Ovary (tissue), 9 donors: Measurements from ENCODE around the gene FTO. TPM values are rescaled to one million over a fixed set of nuclear protein-coding genes. Genes with fewer than 3 reads are reported as not detected.

Experiments used
- DNase-seq, 5 donors: peaks; one replicate each; pipeline ENCODE4 v3.0.0-alpha.2; 2019 to 2020
- H3K27ac ChIP-seq, 2 donors: fragments of 200-600 bp; one replicate each; pipeline versions ENCODE4 v1.5.1 to v1.8.0; 2019 to 2022
- H3K27me3 ChIP-seq: fragments of 200-600 bp; one replicate; pipeline ENCODE4 v1.8.0; 2022
- H3K36me3 ChIP-seq: fragments of 200-600 bp; sonication (generic); one replicate; pipeline ENCODE4 v1.5.1; 2019
- H3K4me1 ChIP-seq: one replicate; pipeline ENCODE4 v1.8.1; 2013; ENCODE audit warnings: mild to moderate bottlenecking, moderate library complexity; ENCODE audit not compliant: insufficient read depth
- H3K4me3 ChIP-seq: fragments of 200-600 bp; sonication (generic); one replicate; pipeline ENCODE4 v1.5.1; 2017
- H3K9me3 ChIP-seq, 2 donors: fragments of 200-600 bp in 1 of 2; sonication (generic) in 1 of 2; one replicate each; pipeline versions ENCODE4 v1.5.1 to v1.8.1; 2013 to 2019; ENCODE audit warnings: mild to moderate bottlenecking in 1 of 2, moderate library complexity in 1 of 2
- EP300 ChIP-seq: sonication (generic); formaldehyde crosslinking; IDR thresholded peaks from one replicate; pipeline ENCODE4 v1.6.1; 2017; ENCODE audit warnings: antibody characterized with exemption
- POLR2A ChIP-seq: fragments of 450-650 bp; IDR thresholded peaks from one replicate; pipeline ENCODE4 v1.6.1; 2017; ENCODE audit warnings: antibody characterized with exemption, mild to moderate bottlenecking, moderate library complexity
- WGBS, 3 donors: extraction: QIAGEN DNeasy Blood & Tissue Kit in 1 of 3; methylation state at CpG; one replicate each; pipeline versions ENCODE4 v1.1.5 to v1.1.7; 2013 to 2017; 5-methylcytosine and 5-hydroxymethylcytosine counted together
- intact Hi-C, 4 donors: fragments of 100-400 bp; cut with DNase I; formaldehyde crosslinking; loops; one replicate each; pipeline versions ENCODE4 v1.11.0 to v1.15.1; 2022 to 2023
- polyA plus RNA-seq, 2 donors: library from polyadenylated mRNA; stranded (reverse); fragments of 200-250 nt in 1 of 2; fragments of 350-450 nt in 1 of 2; fragmentation: Illumina TruSeq in 1 of 2; extraction: RNeasy Lipid Tissue Mini Kit (QIAGEN cat#74804) in 1 of 2; gene quantifications; one replicate each; pipeline ENCODE4 v1.2.3, GENCODE V29; 2013 to 2014
- total RNA-seq, 7 donors: library from RNA; depleted of rRNA in 2 of 7; stranded (reverse); fragments of >200 nt in 2 of 7; fragmentation: NEBNext Ultra II Directional in 3 of 7; extraction: Animal tissue kit (Norgen Biotek cat#: 25700) in 3 of 7; gene quantifications; one replicate each; pipeline versions ENCODE4 v1.1.0 to v1.2.4, GENCODE V29; 2016 to 2023
- TF ChIP-seq, protein P1 (sequence below), 3 donors: fragments of 450-650 bp in 2 of 3; fragments of 200-600 bp in 1 of 3; IDR thresholded peaks; one replicate each; pipeline versions ENCODE4 v1.5.1 to v1.8.0; 2016 to 2022; ENCODE audit warnings: antibody characterized with exemption in 3 of 3, mild to moderate bottlenecking in 1 of 3
- donor health status: DM: no; HTN: no; CAD: no; lungs with moderate emphysema.
- donor health status: DM: no; HTN: no; CAD: no.
- donor health status: Bipolar disorder and iron deficiency.
- donor health status: DM: yes; HTN: yes; CAD: no.
- donor health status: DM: no; HTN: no; CAD: no.
- donor health status: DM: yes; HTN: yes; CAD: no.

Gene FTO
- total and polyA plus RNA-seq, 9 donors, result 43.6 to 128 (median 91.4) TPM

DNA sequence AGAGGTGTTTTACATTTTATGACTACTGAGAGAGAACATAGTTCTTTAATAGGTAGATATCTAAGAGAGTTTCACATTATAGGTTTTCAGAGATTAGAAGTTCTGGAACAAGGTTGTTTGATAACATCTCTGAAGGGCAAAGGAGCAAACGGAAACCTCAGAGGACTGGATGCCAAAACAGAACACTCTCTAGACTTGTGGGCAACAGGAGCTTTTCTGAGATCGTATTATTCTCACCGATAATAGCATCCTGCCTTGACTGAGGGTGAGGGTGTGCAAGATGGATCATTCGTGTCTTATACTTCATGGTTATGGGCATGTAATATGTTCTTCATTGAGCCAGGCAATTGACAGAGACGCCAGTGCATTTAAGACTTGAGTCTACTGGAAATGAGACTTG, 347.9 kb downstream of the FTO start:
- 88 to 91% (median 88%) methylated on average over 5 of the region's 5 CpGs for WGBS, 3 donors
- H3K27ac ChIP-seq, result no peak overlapping the region
- peaks cover 1% of the 10 kb centered on the region for H3K4me1 ChIP-seq
- peaks cover 0 to 4% of the 10 kb centered on the region in 2 donors for H3K9me3 ChIP-seq
- DNase-seq, result no peak
- no peaks in the 10 kb centered on the region for H3K27me3 ChIP-seq
- TF ChIP-seq EP300, result no peak
- TF ChIP-seq, protein P1, sequence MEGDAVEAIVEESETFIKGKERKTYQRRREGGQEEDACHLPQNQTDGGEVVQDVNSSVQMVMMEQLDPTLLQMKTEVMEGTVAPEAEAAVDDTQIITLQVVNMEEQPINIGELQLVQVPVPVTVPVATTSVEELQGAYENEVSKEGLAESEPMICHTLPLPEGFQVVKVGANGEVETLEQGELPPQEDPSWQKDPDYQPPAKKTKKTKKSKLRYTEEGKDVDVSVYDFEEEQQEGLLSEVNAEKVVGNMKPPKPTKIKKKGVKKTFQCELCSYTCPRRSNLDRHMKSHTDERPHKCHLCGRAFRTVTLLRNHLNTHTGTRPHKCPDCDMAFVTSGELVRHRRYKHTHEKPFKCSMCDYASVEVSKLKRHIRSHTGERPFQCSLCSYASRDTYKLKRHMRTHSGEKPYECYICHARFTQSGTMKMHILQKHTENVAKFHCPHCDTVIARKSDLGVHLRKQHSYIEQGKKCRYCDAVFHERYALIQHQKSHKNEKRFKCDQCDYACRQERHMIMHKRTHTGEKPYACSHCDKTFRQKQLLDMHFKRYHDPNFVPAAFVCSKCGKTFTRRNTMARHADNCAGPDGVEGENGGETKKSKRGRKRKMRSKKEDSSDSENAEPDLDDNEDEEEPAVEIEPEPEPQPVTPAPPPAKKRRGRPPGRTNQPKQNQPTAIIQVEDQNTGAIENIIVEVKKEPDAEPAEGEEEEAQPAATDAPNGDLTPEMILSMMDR (IDR thresholded peaks at IDR 0.05), result no peak
- no peak for TF ChIP-seq POLR2A
- H3K36me3 ChIP-seq, result no peaks in the 10 kb centered on the region
- H3K4me3 ChIP-seq, result no peak overlapping the region
- intact Hi-C loops, result no loop called here

- H3K36me3 ChIP-seq, result no peaks in the 10 kb centered on the region
- intact Hi-C loops, result no loop called here
These were observed 348.3 kb downstream of the FTO start for GRCh38 chr16:54052271-54052670.

DNA sequence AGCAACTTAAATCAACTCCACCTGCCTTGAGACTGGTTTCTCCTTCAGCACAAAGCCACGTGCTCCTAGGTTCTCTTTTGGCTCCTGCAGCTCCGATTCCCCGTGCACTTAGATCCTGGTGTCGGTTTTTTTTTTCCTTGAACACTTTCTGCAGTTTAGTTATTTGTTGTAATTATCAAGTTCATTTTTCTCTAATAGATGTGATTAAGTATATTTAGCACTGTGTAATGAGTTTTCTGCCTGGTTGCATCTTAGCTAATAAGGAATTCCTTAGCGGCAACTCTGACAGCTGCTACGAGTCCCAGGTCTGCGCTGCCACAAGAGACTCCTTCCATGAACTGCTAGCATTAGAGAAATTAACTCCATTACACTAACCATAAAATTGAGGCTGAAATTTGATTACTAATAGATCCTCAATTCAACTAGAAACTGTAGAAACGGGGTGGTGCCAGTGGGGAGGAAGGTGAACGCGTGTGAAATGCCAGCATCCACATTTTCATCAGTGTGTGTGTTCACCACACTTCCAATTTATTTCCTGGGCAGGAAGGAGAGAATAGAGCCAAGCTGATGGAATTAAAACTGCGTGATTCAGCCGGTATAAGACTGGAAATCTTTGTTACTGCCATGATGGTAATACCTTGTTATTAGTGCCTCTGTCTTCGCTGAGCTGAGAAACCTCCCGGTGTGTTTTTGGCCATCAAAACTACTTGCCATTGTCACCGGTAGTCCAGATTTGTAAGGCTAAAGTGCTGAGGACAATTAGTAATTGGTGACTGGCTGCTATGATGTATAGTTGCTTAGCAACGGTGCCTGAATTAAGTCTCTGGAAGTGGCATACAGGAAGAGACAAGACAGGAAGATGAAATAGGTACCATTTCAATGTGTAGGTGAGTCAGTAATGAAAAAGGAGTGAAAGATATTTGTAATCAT, 350.2 kb downstream of the FTO start:
- intact Hi-C loops, result no loop called here
- H3K27ac ChIP-seq, result no peak overlapping the region
- peaks cover 0 to 4% of the 10 kb centered on the region in 2 donors for H3K9me3 ChIP-seq
- no peaks in the 10 kb centered on the region for H3K36me3 ChIP-seq
- H3K4me1 ChIP-seq, result peaks cover 1% of the 10 kb centered on the region
- H3K4me3 ChIP-seq, result no peak overlapping the region
- no peak for DNase-seq
- TF ChIP-seq, protein P1 (IDR thresholded peaks at IDR 0.05), result no peak
- TF ChIP-seq POLR2A (no peak), EP300 (no peak)
- H3K27me3 ChIP-seq, result no peaks in the 10 kb centered on the region
- WGBS, 3 donors, result 96 to 98% (median 97%) methylated on average over 16 of the region's 16 CpGs

More at GRCh38 chr16:54052271-54052670, 348.3 kb downstream of the FTO start:
- H3K27me3 ChIP-seq, result no peaks in the 10 kb centered on the region
- H3K4me3 ChIP-seq, result no peak overlapping the region
- no peak for TF ChIP-seq POLR2A
- TF ChIP-seq, protein P1 (IDR thresholded peaks at IDR 0.05), result no peak
- no peak for TF ChIP-seq EP300
- no peak overlapping the region for H3K27ac ChIP-seq
- DNase-seq, result no peak
- 66 to 82% (median 76%) methylated on average over 5 of the region's 5 CpGs for WGBS, 3 donors
- H3K9me3 ChIP-seq, result peaks cover 0 to 4% of the 10 kb centered on the region in 2 donors
- H3K4me1 ChIP-seq, result peaks cover 1% of the 10 kb centered on the region

DNA sequence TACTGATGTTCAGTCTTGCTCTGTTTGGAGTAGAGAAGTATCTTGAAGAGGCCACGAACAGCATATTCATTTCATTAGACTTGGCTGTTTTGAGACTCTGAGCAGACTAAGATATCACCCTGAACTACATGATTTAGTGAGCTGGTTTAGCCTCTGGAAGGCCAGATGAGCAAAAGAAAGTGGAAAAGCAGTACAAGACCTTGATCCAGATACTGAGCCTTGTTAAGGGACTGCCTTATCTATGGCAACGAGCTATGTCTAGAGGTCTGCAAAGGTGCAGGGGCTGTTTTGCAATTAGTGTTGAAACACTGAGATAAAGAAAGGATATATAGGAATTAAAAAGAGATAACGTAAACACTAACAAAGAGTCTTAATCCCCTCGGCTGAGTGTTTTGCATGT, 351.2 kb downstream of the FTO start:
- intact Hi-C loops, result no loop called here
- TF ChIP-seq EP300 (no peak), POLR2A (no peak)
- TF ChIP-seq, protein P1 (IDR thresholded peaks at IDR 0.05), result no peak
- DNase-seq, result no peak
- 28 to 37% (median 32%) methylated on average over 4 of the region's 4 CpGs for WGBS, 3 donors
- H3K27ac ChIP-seq, result no peak overlapping the region
- no peak overlapping the region for H3K4me3 ChIP-seq
- H3K27me3 ChIP-seq, result no peaks in the 10 kb centered on the region
- peaks cover 0 to 4% of the 10 kb centered on the region in 2 donors for H3K9me3 ChIP-seq
- no peaks in the 10 kb centered on the region for H3K36me3 ChIP-seq
- peaks cover 1% of the 10 kb centered on the region for H3K4me1 ChIP-seq
